MM.1S (cell line): ENCODE results near the gene GLUD2.

Experiments
- CTCF ChIP-seq: fragments of 300-600 bp; sonication (generic); IDR thresholded peaks from 2 replicates; pipeline ENCODE4 v1.5.1; 2016; ENCODE audit warnings: antibody characterized with exemption, low read length, mixed read lengths
- EZH2 ChIP-seq: fragments of 300-600 bp; sonication (generic); optimal IDR thresholded peaks from 2 replicates; pipeline ENCODE3; 2017; ENCODE audit warnings: low read depth, mild to moderate bottlenecking, antibody characterized with exemption, low read length, mixed read lengths

GRCh38 chrX:121010218-121010617, 37.2 kb upstream of the GLUD2 start:
- TF ChIP-seq CTCF (no peak), EZH2 (no peak)
